A549 treated with AZD2906 at 1 μM for 4 hours (cell line): ENCODE measurements around the gene DGKA. TPM values are rescaled to one million over a fixed set of nuclear protein-coding genes. Genes with fewer than 3 reads are reported as not detected.

ENCODE experiments used
- total RNA-seq: library from RNA; stranded (reverse); fragments of 200-300 nt; extraction: Qiagen RNA extraction; gene quantifications from 5 replicates; pipeline ENCODE4 v1.2.3, GENCODE V29; 2022

Gene DGKA
- total RNA-seq, result 17.8 to 23.2 TPM (median 20.7 TPM) in 5 replicates

DNA sequence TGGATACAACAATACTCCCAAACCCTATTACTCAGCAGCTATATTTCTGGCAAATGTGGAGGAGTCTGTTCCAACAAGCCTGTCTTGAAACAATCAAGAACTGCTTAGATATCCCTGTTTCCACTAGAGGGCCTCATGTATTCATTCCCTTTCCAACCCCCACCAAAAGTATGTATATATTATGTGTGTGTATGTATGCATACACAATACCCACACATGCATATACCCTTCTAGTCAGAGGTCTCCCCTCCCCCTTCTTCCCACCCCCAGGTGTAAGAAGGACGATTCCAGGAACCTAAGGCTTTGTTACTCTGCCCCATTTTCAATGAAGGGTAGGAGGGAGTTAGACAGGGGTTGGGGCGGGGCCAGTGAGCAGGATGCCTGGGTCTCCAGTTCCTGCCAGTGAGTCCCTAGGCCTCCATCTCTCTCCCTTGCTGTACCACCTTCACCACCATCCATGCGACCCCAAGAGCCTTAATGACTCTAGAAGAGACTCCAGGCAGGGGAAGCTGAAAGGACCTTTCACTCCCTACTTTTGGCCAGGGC, at the start of gene DGKA:
DGKA (plus strand) TSS at position 392 of the 546 bp plus-strand sequence. CDS start 5,342 bp downstream, outside the sequence.

DNA sequence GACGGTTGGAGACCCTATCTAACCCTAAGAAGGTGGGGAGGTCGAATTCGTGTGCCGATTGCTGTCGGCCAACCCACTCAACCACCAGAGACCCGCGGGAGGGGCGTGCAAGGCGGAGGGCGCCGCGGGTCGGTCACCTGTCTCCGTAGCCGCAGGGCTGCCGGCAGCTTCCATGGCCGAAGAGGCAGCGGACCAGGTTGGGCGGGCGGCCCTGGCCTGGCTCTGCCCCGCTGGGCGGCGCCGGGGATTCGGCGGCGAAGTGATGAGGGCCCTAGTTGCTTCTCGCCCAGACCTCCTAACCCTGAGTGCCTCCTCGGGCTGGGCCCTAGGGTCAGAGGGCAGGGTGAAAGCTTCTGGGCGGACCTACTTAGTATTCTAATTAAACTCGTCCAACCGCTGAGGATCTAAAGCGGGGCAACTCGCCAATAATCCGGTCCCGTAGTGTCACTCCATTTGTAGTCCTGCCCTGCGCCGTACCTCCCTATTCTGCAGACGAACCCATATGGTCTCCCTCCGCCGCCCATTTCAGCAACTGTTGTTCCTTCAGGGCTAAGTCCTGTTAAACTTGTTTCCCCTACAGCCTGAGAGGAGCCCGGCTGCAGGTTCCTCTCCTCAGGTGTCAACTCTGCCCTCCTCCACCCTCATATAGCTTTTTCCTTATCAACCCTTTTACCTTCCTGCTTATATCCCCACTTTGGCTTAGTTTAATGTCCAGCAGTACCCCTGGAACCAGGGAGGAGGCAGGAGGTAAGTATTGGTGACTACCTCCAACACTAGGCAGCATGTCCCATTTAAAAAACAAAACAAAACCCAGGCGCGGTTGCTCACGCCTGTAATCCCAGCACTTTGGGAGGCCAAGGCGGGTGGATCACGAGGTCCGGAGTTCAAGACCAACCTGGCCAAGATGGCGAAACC, 3.1 kb upstream of the DGKA start, which contains the start of gene PYM1:
PYM1 (minus strand) TSS at position 307 of the 915 bp plus-strand sequence; CDS start at position 174, 133 bp downstream.

DNA sequence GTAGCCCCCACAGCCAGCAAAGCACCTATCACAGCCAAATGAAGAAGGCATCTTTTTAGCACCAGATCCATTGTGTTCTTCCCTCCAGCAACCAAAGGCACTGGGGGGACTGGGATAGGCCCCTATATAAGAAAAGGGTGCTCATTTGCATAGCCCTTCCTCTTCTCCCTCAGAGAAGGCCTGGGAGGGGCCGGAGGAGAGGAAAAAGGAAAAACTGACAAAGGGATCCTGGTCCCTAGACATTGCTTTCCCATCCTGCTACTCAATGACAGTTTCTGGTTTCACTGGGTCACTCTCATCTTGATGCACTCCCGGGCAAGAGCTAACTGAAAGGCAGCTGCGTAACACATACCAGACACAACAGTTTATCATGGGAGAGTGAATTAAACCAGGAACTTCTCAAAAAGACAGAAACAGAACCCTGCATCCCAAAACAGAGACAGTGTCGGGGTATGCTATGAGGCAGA, 35.0 kb downstream of the DGKA start, which contains the start of gene PMEL:
PMEL (minus strand) TSS at position 102 of the 467 bp plus-strand sequence; CDS start at position 71, 31 bp downstream.

DNA sequence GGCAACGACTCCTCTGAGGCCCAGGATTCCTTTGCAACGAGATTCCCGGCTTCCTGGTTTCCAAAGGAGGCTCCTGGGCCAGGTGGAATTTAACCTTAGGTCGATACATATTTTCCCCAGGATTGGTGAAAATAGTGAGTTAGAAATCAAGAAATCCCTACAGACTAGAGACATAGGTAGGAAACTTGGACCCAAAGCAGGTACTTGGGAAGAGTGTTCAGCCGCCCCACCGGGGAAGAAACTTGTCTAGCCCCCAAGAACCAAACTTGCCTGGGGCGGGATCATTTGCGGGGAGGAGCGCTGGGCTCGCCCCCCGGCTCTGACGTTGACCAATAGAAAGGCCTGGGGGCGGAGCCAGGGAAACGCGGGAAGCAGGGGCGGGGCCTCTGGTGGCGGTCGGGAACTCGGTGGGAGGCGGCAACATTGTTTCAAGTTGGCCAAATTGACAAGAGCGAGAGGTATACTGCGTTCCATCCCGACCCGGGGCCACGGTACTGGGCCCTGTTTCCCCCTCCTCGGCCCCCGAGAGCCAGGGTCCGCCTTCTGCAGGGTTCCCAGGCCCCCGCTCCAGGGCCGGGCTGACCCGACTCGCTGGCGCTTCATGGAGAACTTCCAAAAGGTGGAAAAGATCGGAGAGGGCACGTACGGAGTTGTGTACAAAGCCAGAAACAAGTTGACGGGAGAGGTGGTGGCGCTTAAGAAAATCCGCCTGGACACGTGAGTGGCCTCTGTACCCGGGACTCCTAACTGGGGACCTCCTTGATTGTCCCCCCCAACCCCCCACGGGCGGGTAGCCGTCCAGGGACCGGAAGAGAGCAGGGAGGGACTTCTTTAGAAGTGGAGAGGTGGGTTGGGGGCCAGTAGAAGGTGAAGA, 35.7 kb downstream of the DGKA start, which contains the start of gene CDK2:
CDK2 (plus strand) TSS at position 423 of the 874 bp plus-strand sequence; CDS start at position 602, 179 bp downstream.

DNA sequence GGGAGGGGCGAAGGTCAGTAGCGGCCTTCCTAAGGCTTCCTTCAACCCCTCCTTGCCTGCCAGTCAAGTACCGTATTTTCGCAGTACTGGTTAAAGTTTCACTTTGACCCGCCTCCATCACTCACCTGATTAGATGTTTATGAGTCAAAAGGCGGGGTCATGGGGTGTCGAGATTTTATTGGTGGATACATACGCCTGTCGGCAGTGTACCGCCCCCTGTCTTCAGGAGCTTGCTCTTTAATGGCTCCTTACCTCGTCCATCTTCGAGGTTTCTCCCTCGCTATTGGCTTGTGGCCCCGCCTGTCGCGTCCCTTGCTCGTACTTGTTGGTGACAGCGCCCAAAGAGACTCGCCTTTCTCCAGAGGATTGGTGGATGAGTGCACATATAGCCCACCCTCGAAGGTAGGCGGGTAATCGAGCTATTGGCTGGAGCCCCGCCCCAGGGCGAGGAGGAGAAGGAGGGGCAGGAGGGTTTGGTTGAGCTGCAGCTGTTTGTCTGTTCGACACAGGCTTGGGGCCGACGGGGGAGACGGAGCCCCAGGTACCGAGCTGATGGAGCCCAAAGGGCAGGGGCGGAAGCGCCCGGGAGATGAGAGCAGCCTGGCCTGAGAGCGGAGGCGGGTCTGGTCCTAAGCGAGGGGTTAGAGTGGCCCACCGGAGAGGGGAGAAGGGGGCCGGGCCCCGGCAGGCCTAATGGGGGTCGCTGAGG, 42.8 kb downstream of the DGKA start, which contains the start of gene RAB5B:
RAB5B (plus strand) TSS at position 480 of the 709 bp plus-strand sequence. CDS start 12,883 bp downstream, outside the sequence.

DNA sequence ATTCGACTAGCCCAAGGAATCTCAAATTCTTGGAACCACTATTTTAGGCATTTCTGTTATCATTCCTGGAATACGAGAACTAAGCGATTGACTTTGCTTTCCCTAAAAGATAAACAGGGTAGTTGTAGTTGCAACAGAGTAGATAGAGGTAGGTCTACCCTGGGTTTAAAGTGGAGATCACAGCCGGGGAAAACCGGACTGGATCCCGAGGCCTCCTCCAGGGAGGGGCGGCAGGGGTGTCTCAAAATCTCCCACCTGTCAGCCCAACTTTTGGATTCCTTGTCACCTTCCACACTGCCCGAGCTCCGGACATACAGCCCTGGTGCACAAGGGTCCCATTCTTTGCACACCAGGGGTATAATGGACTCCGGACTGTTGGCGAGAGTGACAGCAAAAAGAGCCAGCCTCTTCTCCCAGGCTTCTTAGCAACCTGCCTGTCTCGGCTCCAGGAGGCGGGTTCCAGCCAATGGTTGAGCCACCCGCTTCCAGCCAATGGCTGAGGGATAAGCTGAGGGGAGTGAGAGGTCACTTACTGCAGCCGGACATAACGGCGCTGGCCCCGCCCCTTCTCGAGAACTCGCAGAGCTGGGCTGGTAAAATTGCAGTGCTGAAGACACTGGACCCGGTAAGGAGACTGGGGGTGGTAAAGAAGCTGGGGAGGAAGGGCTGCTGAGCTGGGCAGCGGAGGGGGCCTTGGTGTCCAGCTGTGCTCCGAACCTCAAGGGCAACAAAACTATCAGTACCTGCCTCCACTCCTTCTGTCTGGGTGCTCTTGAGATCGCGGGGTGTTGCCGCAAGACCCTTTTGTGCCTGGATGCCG, 66.0 kb downstream of the DGKA start, which contains the start of gene SUOX:
SUOX (plus strand) TSS at position 562 of the 820 bp plus-strand sequence. CDS start 4,946 bp downstream, outside the sequence.

Other genes with a start within 250 kb of the DGKA start
- 1.3 to 1.5 TPM (median 1.3 TPM) in 5 replicates for gene ITGA7, start 223.3 kb upstream of the DGKA start, total RNA-seq
- gene BLOC1S1, start 215.1 kb upstream of the DGKA start, total RNA-seq, result 117 to 155 TPM (median 149 TPM) in 5 replicates
- gene RDH5, start 210.8 kb upstream of the DGKA start, total RNA-seq, result 1.9 to 2.6 TPM (median 2.1 TPM) in 5 replicates
- gene CD63, start 202.2 kb upstream of the DGKA start, total RNA-seq, result 655 to 710 TPM (median 681 TPM) in 5 replicates
- gene GDF11, start 188.0 kb upstream of the DGKA start, total RNA-seq, result 2.9 to 4.9 TPM (median 3.9 TPM) in 5 replicates
- 90.0 to 127 TPM (median 91.7 TPM) in 5 replicates for gene SARNP, start 113.4 kb upstream of the DGKA start, total RNA-seq
- 67.3 to 104 TPM (median 102 TPM) in 5 replicates for gene ORMDL2, start 113.1 kb upstream of the DGKA start, total RNA-seq
- 19.2 to 27.1 TPM (median 21.6 TPM) in 5 replicates for gene DNAJC14, start 101.6 kb upstream of the DGKA start, total RNA-seq
- 0.35 to 0.85 TPM (median 0.39 TPM) in 5 replicates for gene MMP19, start 88.2 kb upstream of the DGKA start, total RNA-seq
- 40.4 to 44.4 TPM (median 41.2 TPM) in 5 replicates for gene PYM1, start 3.3 kb upstream of the DGKA start, total RNA-seq
- gene PMEL, start 34.9 kb downstream of the DGKA start, total RNA-seq, result 0.70 to 1.5 TPM (median 1.1 TPM) in 5 replicates
- 46.6 to 56.3 TPM (median 54.0 TPM) in 5 replicates for gene CDK2, start 35.7 kb downstream of the DGKA start, total RNA-seq
- 26.2 to 33.8 TPM (median 32.7 TPM) in 5 replicates for gene RAB5B, start 42.9 kb downstream of the DGKA start, total RNA-seq
- gene SUOX, start 66.1 kb downstream of the DGKA start, total RNA-seq, result 7.5 to 10.0 TPM (median 8.7 TPM) in 5 replicates
- gene IKZF4, start 89.9 kb downstream of the DGKA start, total RNA-seq, result 2.0 to 3.0 TPM (median 2.5 TPM) in 5 replicates
- gene RPS26, start 110.8 kb downstream of the DGKA start, total RNA-seq, result 589 to 809 TPM (median 704 TPM) in 5 replicates
- gene ERBB3, start 149.0 kb downstream of the DGKA start, total RNA-seq, result 0.98 to 2.4 TPM (median 1.1 TPM) in 5 replicates
- 263 to 349 TPM (median 284 TPM) in 5 replicates for gene PA2G4, start 173.4 kb downstream of the DGKA start, total RNA-seq
- gene RPL41, start 185.5 kb downstream of the DGKA start, total RNA-seq, result 4,788 to 5,894 TPM (median 5,599 TPM) in 5 replicates
- gene ZC3H10, start 187.1 kb downstream of the DGKA start, total RNA-seq, result 2.6 to 4.1 TPM (median 2.8 TPM) in 5 replicates
- 59.6 to 64.9 TPM (median 64.2 TPM) in 5 replicates for gene ESYT1, start 197.1 kb downstream of the DGKA start, total RNA-seq
- 69.1 to 84.7 TPM (median 80.8 TPM) in 5 replicates for gene MYL6B, start 221.4 kb downstream of the DGKA start, total RNA-seq
- gene MYL6, start 227.2 kb downstream of the DGKA start, total RNA-seq, result 2,187 to 2,775 TPM (median 2,288 TPM) in 5 replicates